SK-N-SH (cell line): Measurements from ENCODE around the gene HP. TPM values are rescaled to one million over a fixed set of nuclear protein-coding genes. Genes with fewer than 3 reads are reported as not detected.

Experiments
- CTCF ChIA-PET: fragments of 300-600, 350-600 bp; formaldehyde crosslinking; extraction: SDS; loops from one replicate; lab custom pipeline; 2021; lab: Yijun Ruan, JAX
- POLR2A ChIA-PET: fragments of 350-600 bp; sonication (Branson Sonifier 250); formaldehyde crosslinking; extraction: SDS; loops from one replicate; lab custom pipeline; 2020; ENCODE audit warnings: antibody characterized with exemption, inconsistent platforms; lab: Yijun Ruan, JAX
- DNase-seq: peaks from one replicate; pipeline ENCODE4 v3.0.0; 2012
- H2AFZ ChIP-seq: fragments of 200-600 bp; sonication (generic); 2 replicates; pipeline ENCODE4 v1.8.1; 2016; ENCODE audit warnings: antibody characterized with exemption, mild to moderate bottlenecking, low read depth
- H3F3A ChIP-seq: fragments of 200-600 bp; sonication (generic); replicated peaks from 2 replicates; pipeline ENCODE3; 2016; ENCODE audit warnings: antibody characterized with exemption, mild to moderate bottlenecking; ENCODE audit not compliant: insufficient read depth
- H3K27ac ChIP-seq, 2 experiments: fragments of 200-500 bp in 1 of 2; fragments of 200-600 bp in 1 of 2; sonication (Bioruptor generic) in 1 of 2; sonication (generic), shearing (Covaris generic) in 1 of 2; 2 replicates each; pipeline versions ENCODE4 v1.5.1 to v1.6.1; 2014 to 2016; ENCODE audit warnings: low read depth in 2 of 2, inconsistent platforms in 1 of 2, low read length in 1 of 2, mild to moderate bottlenecking in 1 of 2, mixed read lengths in 1 of 2
- H3K27me3 ChIP-seq: fragments of 200-600 bp; sonication (generic), shearing (Covaris generic); 2 replicates; pipeline ENCODE4 v1.6.1; 2016; ENCODE audit warnings: mixed run types; ENCODE audit not compliant: insufficient read depth
- H3K36me3 ChIP-seq, 2 experiments: fragments of 200-500 bp in 1 of 2; fragments of 200-600 bp in 1 of 2; sonication (Bioruptor generic) in 1 of 2; sonication (generic) in 1 of 2; replicated peaks in 1 of 2; 2 replicates each; pipeline versions ENCODE3 to v1.5.1; 2014 to 2016; ENCODE audit warnings: low read length in 1 of 2, mild to moderate bottlenecking in 1 of 2; ENCODE audit not compliant: insufficient read depth in 2 of 2, control insufficient read depth in 1 of 2
- H3K4me1 ChIP-seq, 2 experiments: fragments of 200-500 bp in 1 of 2; fragments of 200-600 bp in 1 of 2; sonication (Bioruptor generic) in 1 of 2; sonication (generic), shearing (Covaris generic) in 1 of 2; 2 replicates each; pipeline versions ENCODE4 v1.5.1 to v1.6.1; 2014 to 2016; ENCODE audit warnings: low read depth in 1 of 2, low read length in 1 of 2, mixed run types in 1 of 2; ENCODE audit not compliant: insufficient read depth in 2 of 2, control insufficient read depth in 1 of 2
- H3K4me2 ChIP-seq: fragments of 200-600 bp; sonication (generic), shearing (Covaris generic); 2 replicates; pipeline ENCODE4 v1.6.1; 2017; ENCODE audit warnings: mixed run types
- H3K4me3 ChIP-seq, 2 experiments: fragments of 200-500 bp in 1 of 2; fragments of 200-600 bp in 1 of 2; sonication (Bioruptor generic) in 1 of 2; sonication (generic), shearing (Covaris generic) in 1 of 2; 2 replicates each; pipeline versions ENCODE4 v1.5.1 to v1.8.1; 2014 to 2016; ENCODE audit warnings: low read depth in 2 of 2, inconsistent platforms in 1 of 2, low read length in 1 of 2, mild to moderate bottlenecking in 1 of 2, mixed read lengths in 1 of 2, moderate library complexity in 1 of 2
- H3K79me2 ChIP-seq: fragments of 200-600 bp; sonication (generic); 2 replicates; pipeline ENCODE4 v1.8.1; 2017; ENCODE audit warnings: mild to moderate bottlenecking; ENCODE audit not compliant: insufficient read depth
- H3K9ac ChIP-seq: fragments of 200-600 bp; sonication (generic); 2 replicates; pipeline ENCODE4 v1.6.1; 2017; ENCODE audit warnings: mixed run types
- H3K9me2 ChIP-seq: fragments of 200-600 bp; sonication (generic); 2 replicates; pipeline ENCODE4 v1.6.1; 2017; ENCODE audit warnings: mixed run types
- H3K9me3 ChIP-seq: fragments of 200-600 bp; sonication (generic); 2 replicates; pipeline ENCODE4 v1.6.1; 2017; ENCODE audit warnings: mixed run types, mild to moderate bottlenecking, moderate library complexity
- H4K20me1 ChIP-seq: fragments of 200-600 bp; sonication (generic); 2 replicates; pipeline ENCODE4 v1.6.1; 2017; ENCODE audit warnings: mild to moderate bottlenecking, mixed run types; ENCODE audit not compliant: insufficient read depth
- ELF1 ChIP-seq: IDR thresholded peaks from 2 replicates; pipeline ENCODE4 v1.4.0; 2012
- EZH2phosphoT487 ChIP-seq: fragments of 200-600 bp; sonication (generic); IDR thresholded peaks from 2 replicates; pipeline ENCODE4 v1.6.1; 2017; ENCODE audit warnings: low read depth, mixed run types, mild to moderate bottlenecking, antibody characterized with exemption, moderate library complexity, borderline replicate concordance
- FOXJ3 ChIP-seq: sonication (generic); formaldehyde crosslinking; IDR thresholded peaks from 2 replicates; pipeline ENCODE4 v1.5.1; 2020; ENCODE audit warnings: mild to moderate bottlenecking, missing genetic modification reagents
- FOXM1 ChIP-seq: IDR thresholded peaks from 2 replicates; pipeline ENCODE4 v1.4.0; 2012; ENCODE audit warnings: low read depth, mild to moderate bottlenecking
- GATA2 ChIP-seq: sonication (generic); formaldehyde crosslinking; IDR thresholded peaks from 2 replicates; pipeline ENCODE4 v1.5.0; 2020; ENCODE audit warnings: mild to moderate bottlenecking, missing genetic modification reagents
- IRF3 ChIP-seq: fragments of 150-350 bp; IDR thresholded peaks from 2 replicates; pipeline ENCODE4 v1.6.1; 2016; ENCODE audit warnings: mild to moderate bottlenecking, low read depth, low read length
- NFIC ChIP-seq: IDR thresholded peaks from 2 replicates; pipeline ENCODE4 v1.4.0; 2012; ENCODE audit warnings: borderline replicate concordance
- NRF1 ChIP-seq: IDR thresholded peaks from 2 replicates; pipeline ENCODE4 v1.6.1; 2012; ENCODE audit warnings: low read depth, mild to moderate bottlenecking, low read length
- POLR2AphosphoS5 ChIP-seq: IDR thresholded peaks from 2 replicates; pipeline ENCODE4 v1.6.1; 2012; ENCODE audit warnings: low read depth, low read length
- RAD21 ChIP-seq: IDR thresholded peaks from 2 replicates; pipeline ENCODE4 v1.6.1; 2012; ENCODE audit warnings: mild to moderate bottlenecking, low read length
- REST ChIP-seq: IDR thresholded peaks from 2 replicates; pipeline ENCODE4 v1.6.1; 2012; ENCODE audit warnings: mild to moderate bottlenecking, low read depth, low read length, moderate library complexity
- SMC3 ChIP-seq: IDR thresholded peaks from 2 replicates; pipeline ENCODE4 v1.6.1; 2012; ENCODE audit warnings: low read depth, low read length, improper control_type of control experiment
- USF1 ChIP-seq: IDR thresholded peaks from 2 replicates; pipeline ENCODE4 v1.4.0; 2012; ENCODE audit warnings: low read depth, borderline replicate concordance
- YY1 ChIP-seq: IDR thresholded peaks from 2 replicates; pipeline ENCODE4 v1.4.0; 2012; ENCODE audit warnings: low read depth, mild to moderate bottlenecking
- WGBS: methylation state at CpG from one replicate; pipeline ENCODE4 v1.1.6; 2017; ENCODE audit warnings: low lambda C conversion rate; 5-methylcytosine and 5-hydroxymethylcytosine counted together
- polyA plus RNA-seq, 3 experiments: library from polyadenylated mRNA; depleted of rRNA; stranded (reverse); fragments of >200 nt; gene quantifications; 2 replicates each; pipeline ENCODE4 v1.2.3, GENCODE V29; 2012

HP gene
- polyA plus RNA-seq, 1 of the 3 experiments (the other 2 are of a cell fraction) = not detected

GRCh38 chr16:72029567-72030271 is 24.6 kb upstream of the HP start:
- no peak overlapping the region for H3K9ac ChIP-seq
- ChIA-PET POLR2A (no interaction called here), CTCF (no interaction called here)
- H2AFZ ChIP-seq = no peak overlapping the region
- H3K79me2 ChIP-seq = no peaks in the 10 kb centered on the region
- WGBS = 73% methylated on average over 6 of the region's 7 CpGs
- no peaks in the 10 kb centered on the region for H3K9me2 ChIP-seq
- H3K4me2 ChIP-seq = no peak overlapping the region
- no peaks in the 10 kb centered on the region for H3F3A ChIP-seq
- TF ChIP-seq FOXJ3 (CRISPR knock-in tag) (no peak), SMC3 (no peak), ELF1 (no peak), FOXM1 (no peak), REST (no peak), POLR2AphosphoS5 (no peak), USF1 (no peak), NFIC (no peak), EZH2phosphoT487 (no peak), RAD21 (no peak), NRF1 (no peak), IRF3 (no peak), YY1 (no peak), GATA2 (CRISPR knock-in tag) (no peak)
- H3K36me3 ChIP-seq = peaks cover 0 to 9% of the 10 kb centered on the region in 2 experiments
- no peak overlapping the region for H3K4me3 ChIP-seq
- H3K9me3 ChIP-seq = no peaks in the 10 kb centered on the region
- H4K20me1 ChIP-seq = no peaks in the 10 kb centered on the region
- no peaks in the 10 kb centered on the region for H3K27me3 ChIP-seq
- no peaks in the 10 kb centered on the region for H3K4me1 ChIP-seq
- no peak for DNase-seq
- H3K27ac ChIP-seq = no peak overlapping the region
